ENCODE data around the gene KCNN3. TPM values are rescaled to one million over a fixed set of nuclear protein-coding genes. Genes with fewer than 3 reads are reported as not detected.

KCNN3 gene
- total RNA-seq, 1 experiment from 2014 or later: 1.3 TPM

GRCh38 chr1:154729577-154729976 is 140.5 kb downstream of the KCNN3 start:
- no peaks in the 10 kb centered on the region for H3K36me3 Mint-ChIP-seq
- no peak overlapping the region for H3K27ac Mint-ChIP-seq
- H3K4me1 Mint-ChIP-seq: peaks cover 42% of the 10 kb centered on the region
- POLR2A ChIA-PET: no interaction called here
- ATAC-seq: no peak
- H3K27me3 Mint-ChIP-seq (ENCODE audit: low read depth): no peaks in the 10 kb centered on the region; the same call in 1 of the 2 replicates
- no peaks in the 10 kb centered on the region for H3K9me3 Mint-ChIP-seq
- H3K4me3 Mint-ChIP-seq: no peak overlapping the region
- DNase-seq (ENCODE audit: low spot score): no peak
- TF ChIP-seq ZNF425 (CRISPR knock-in tag; conservative IDR thresholded peaks at IDR 0.05) (no peak), ESRRA (CRISPR knock-in tag; IDR thresholded peaks at IDR 0.05; ENCODE audit: borderline replicate concordance) (no peak), ZSCAN18 (CRISPR knock-in tag; IDR thresholded peaks at IDR 0.05) (no peak), CDX4 (CRISPR knock-in tag; IDR thresholded peaks at IDR 0.05; ENCODE audit: borderline replicate concordance) (no peak), ARID4B (CRISPR knock-in tag; IDR thresholded peaks at IDR 0.05; ENCODE audit: borderline replicate concordance) (no peak), NR2C2 (CRISPR knock-in tag; IDR thresholded peaks at IDR 0.05) (no peak), CBFB (CRISPR knock-in tag; IDR thresholded peaks at IDR 0.05; ENCODE audit: low read depth) (no peak), ELF4 (CRISPR knock-in tag; IDR thresholded peaks at IDR 0.05; ENCODE audit: low read depth) (no peak), JUN (CRISPR knock-in tag; IDR thresholded peaks at IDR 0.05) (no peak), ZNF219 (CRISPR knock-in tag; IDR thresholded peaks at IDR 0.05; ENCODE audit: borderline replicate concordance) (no peak), EMX1 (CRISPR knock-in tag; IDR thresholded peaks at IDR 0.05) (no peak), GABPB1 (CRISPR knock-in tag; IDR thresholded peaks at IDR 0.05) (no peak), USF1 (CRISPR knock-in tag; IDR thresholded peaks at IDR 0.05) (no peak), ZNF396 (CRISPR knock-in tag; IDR thresholded peaks at IDR 0.05; ENCODE audit: borderline replicate concordance) (no peak), SOX15 (CRISPR knock-in tag; IDR thresholded peaks at IDR 0.05) (no peak), ATF6 (CRISPR knock-in tag; IDR thresholded peaks at IDR 0.05) (no peak), FOXJ3 (CRISPR knock-in tag; IDR thresholded peaks at IDR 0.05; ENCODE audit: borderline replicate concordance) (no peak), ATF3 (CRISPR knock-in tag; conservative IDR thresholded peaks at IDR 0.05) (no peak), ZNF671 (CRISPR knock-in tag; IDR thresholded peaks at IDR 0.05) (no peak), TCF7 (CRISPR knock-in tag; IDR thresholded peaks at IDR 0.05; ENCODE audit: low read depth) (no peak)
- CTCF ChIA-PET: interaction anchor here (1.4 to 3.0 kb wide), 2 partner anchors 14 to 31 kb away, joined by 5 to 34 read pairs; no protein-coding TSS in a partner anchor

All from WTC11 (cell line).